GM06990 (cell line): Measurements from ENCODE around the gene ARL15.

Source experiments
- DNase-seq: peaks from one replicate; pipeline ENCODE4 v3.0.0-alpha.2; 2011; ENCODE audit not compliant: insufficient read length; ENCODE audit errors: extremely low read depth
- H3K27me3 ChIP-seq: replicated peaks from 2 replicates; pipeline ENCODE4 v1.6.0; 2011; ENCODE audit warnings: low read length; ENCODE audit not compliant: control insufficient read depth, insufficient read depth
- H3K36me3 ChIP-seq: 2 replicates; pipeline ENCODE4 v1.5.1; 2011; ENCODE audit warnings: low read length; ENCODE audit not compliant: control insufficient read depth, insufficient read depth
- H3K4me3 ChIP-seq: replicated peaks from 2 replicates; pipeline ENCODE4 v1.5.1; 2011; ENCODE audit warnings: low read depth, mild to moderate bottlenecking, control low read depth, low read length
- CTCF ChIP-seq: IDR thresholded peaks from 2 replicates; pipeline ENCODE4 v1.5.1; 2011; ENCODE audit warnings: low read length, control low read depth, mild to moderate bottlenecking, inconsistent platforms; ENCODE audit not compliant: insufficient read depth, poor library complexity, severe bottlenecking

ARL15 gene

GRCh38 chr5:54320256-54320655 is 9.9 kb upstream of the ARL15 start:
- Histone ChIP-seq H3K36me3 (no peaks in the 10 kb centered on the region), H3K27me3 (no peaks in the 10 kb centered on the region), H3K4me3 (no peak overlapping the region)
- DNase-seq: no peak
- no peak for TF ChIP-seq CTCF

- H3K27me3 ChIP-seq: no peaks in the 10 kb centered on the region
- H3K36me3 ChIP-seq: no peaks in the 10 kb centered on the region
- TF ChIP-seq CTCF: no peak
- no peak for DNase-seq
- no peak overlapping the region for H3K4me3 ChIP-seq
These were observed 7.3 kb upstream of the ARL15 start for GRCh38 chr5:54317511-54318260.

- DNase-seq: no peak
These were observed 5.6 kb upstream of the ARL15 start for GRCh38 chr5:54315736-54316528.

GRCh38 chr5:54313311-54314270 is 3.2 kb upstream of the ARL15 start:
- Histone ChIP-seq H3K36me3 (no peaks in the 10 kb centered on the region), H3K4me3 (no peak overlapping the region), H3K27me3 (no peaks in the 10 kb centered on the region; the same call in 1 of the 2 replicates)
- TF ChIP-seq CTCF: no peak
- DNase-seq: no peak

More at GRCh38 chr5:54315736-54316528, 5.6 kb upstream of the ARL15 start:
- no peak overlapping the region for H3K4me3 ChIP-seq
- H3K27me3 ChIP-seq: no peaks in the 10 kb centered on the region; the same call in 1 of the 2 replicates
- TF ChIP-seq CTCF: no peak
- H3K36me3 ChIP-seq: no peaks in the 10 kb centered on the region

- TF ChIP-seq CTCF: no peak
- Histone ChIP-seq H3K27me3 (no peaks in the 10 kb centered on the region; the same call in 1 of the 2 replicates), H3K36me3 (no peaks in the 10 kb centered on the region), H3K4me3 (no peak overlapping the region)
- no peak for DNase-seq
These were observed 2.1 kb upstream of the ARL15 start for GRCh38 chr5:54312499-54312898.
